Activated naive CD4-positive, alpha-beta T cell (primary cell): ENCODE data around the gene SERAC1.
"Not testable (repeated sequence)": the region's sequence is repeated elsewhere in the genome, so short reads cannot be mapped to it uniquely, and the experiment has no call there.

Experiments used
- DNase-seq, 4 experiments: peaks; one replicate each; lab custom pipeline; 2025; lab: John Stamatoyannopoulos, UW

Gene SERAC1

GRCh38 chr6:158174514-158174913, 6.5 kb upstream of the SERAC1 start:
- DNase-seq = no peak

- DNase-seq = no peak
Measured at GRCh38 chr6:158174024-158174423, 6.0 kb upstream of the SERAC1 start.

GRCh38 chr6:158172001-158172400, 3.9 kb upstream of the SERAC1 start:
- DNase-seq = no peak

DNA sequence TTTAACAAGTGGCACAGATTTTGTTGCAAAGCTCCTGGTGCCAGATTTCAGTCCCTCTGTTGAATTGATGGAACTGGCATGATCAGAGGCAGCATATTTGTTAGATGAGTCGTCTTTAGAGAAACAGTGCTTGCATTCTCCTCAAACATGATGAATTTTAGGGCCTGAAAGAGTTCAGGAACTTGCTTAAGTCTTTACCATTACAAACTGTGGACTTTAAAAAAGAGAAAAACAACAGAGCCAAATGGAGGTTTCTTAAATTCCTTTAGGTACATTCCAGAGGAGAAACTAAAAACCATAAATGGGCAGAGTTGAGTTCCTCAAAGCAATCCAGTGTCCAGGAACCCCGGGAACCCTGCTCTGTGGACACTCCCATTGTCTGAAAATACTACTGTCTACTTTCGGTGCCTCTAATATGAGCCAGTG, 2.6 kb upstream of the SERAC1 start:
- no peak for DNase-seq

GRCh38 chr6:158169634-158170033, 1.6 kb upstream of the SERAC1 start:
- DNase-seq = not testable (repeated sequence)

DNA sequence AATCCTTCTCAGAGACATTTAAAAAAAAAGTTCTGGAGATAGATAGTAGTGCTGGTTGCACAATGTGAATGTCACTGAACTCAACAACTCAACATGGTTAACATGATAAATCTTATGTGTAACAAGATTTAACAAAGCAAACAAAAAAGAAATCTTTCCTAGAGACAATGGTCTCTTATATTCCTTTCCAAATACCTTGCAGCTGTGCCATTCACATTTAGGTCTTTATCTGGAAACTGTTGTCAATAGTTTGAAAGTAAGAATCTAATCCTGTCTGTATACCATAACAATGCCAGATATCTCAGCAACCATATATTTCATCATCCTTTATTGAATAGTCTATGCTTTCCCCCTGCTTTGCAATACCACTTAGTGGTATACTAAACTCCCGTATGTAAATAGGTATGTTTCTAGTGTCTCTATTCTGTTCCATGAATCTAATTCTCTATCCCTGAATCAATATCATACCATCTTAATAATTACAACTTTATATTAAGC, 2.1 kb downstream of the SERAC1 start:
- DNase-seq = no peak

GRCh38 chr6:158164579-158165170, 3.4 kb downstream of the SERAC1 start:
- no peak for DNase-seq

DNA sequence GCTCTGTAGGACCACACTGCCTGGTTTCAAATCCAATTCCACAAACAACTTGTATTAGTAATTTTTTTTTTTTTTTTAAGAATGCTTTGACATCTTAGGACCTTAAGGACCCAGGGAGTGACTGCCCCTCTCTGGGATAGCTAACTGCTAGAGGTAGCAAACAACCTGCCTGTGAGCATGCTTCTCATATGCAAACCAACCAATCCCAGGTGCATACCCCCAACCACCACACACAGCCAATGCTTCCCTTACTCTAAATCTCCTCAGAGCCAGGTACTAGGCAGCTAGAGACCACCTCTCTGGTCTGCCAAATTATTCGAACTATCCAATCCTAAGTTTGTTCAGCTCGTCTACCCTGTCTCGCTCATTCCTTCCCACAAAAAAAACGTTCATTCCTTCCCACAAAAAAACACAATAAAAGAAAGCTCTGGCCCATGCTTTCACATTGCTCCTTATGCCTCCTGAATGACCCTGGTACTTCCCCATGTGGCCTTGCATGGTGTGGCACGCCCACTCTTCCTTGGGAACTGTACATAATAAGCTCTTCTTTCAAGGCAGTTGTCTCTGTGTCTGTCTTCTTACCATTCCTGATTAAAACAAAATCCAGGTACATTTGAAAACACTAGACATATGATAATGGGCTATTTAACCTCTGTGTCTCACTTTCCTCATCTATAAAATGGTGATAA, 6.4 kb downstream of the SERAC1 start:
- no peak for DNase-seq

DNA sequence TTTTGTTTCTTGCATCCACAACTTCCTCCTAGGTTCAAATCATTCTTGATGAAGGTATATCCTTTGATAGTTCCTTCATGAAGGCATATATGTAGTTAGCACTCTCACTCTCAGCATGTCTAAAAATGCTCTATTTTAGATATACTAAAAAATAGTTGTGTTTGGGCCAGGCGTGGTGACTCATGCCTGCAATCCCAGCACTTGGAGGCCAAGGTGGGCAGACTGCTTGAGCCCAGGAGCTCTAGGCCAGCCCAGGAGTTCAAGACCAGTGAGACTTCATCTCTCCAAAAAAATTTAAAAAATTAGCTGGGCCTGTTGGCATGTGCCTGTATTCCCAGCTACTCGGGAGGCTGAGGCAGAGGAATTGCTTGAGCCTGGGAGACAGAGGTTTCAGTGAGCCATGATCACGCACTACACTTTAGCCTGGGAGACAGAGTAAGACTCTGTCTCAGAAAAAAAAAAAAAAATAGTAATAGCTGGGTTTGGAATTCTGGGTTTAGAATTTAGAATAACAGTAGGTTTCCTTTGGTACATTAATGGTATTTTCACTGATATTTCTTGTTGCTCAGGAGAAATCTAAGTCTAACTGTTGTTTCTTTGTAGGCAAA, 7.0 kb downstream of the SERAC1 start:
- DNase-seq = no peak

- DNase-seq = no peak
Measured at GRCh38 chr6:158158748-158159147, 9.3 kb downstream of the SERAC1 start.

GRCh38 chr6:158158123-158158522, 9.9 kb downstream of the SERAC1 start:
- no peak for DNase-seq

- no peak for DNase-seq
Measured at GRCh38 chr6:158157064-158157764, 10.8 kb downstream of the SERAC1 start.

- DNase-seq = no peak
Measured at GRCh38 chr6:158154816-158155215, 13.2 kb downstream of the SERAC1 start.

GRCh38 chr6:158153576-158153975, 14.5 kb downstream of the SERAC1 start:
- DNase-seq = no peak

DNA sequence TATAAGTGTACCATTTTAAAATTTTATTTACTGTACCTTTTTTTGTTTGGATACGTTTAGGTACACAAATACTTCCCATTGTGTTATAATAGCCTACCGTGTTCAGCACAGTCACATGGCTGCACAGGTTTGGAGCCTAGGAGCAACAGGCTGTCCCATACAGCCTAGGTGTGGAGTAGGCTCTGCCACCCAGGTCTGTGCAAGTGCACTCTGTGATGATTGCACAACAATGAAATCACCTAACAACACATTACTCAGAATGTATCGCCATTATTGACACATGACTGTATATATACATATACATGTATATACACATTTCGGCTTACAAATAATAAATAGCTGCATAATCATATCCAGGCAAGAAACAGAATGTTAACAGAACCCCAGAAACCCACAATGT, 15.4 kb downstream of the SERAC1 start:
- DNase-seq = no peak

- DNase-seq = not testable (repeated sequence)
Measured at GRCh38 chr6:158152025-158152424, 16.0 kb downstream of the SERAC1 start.

DNA sequence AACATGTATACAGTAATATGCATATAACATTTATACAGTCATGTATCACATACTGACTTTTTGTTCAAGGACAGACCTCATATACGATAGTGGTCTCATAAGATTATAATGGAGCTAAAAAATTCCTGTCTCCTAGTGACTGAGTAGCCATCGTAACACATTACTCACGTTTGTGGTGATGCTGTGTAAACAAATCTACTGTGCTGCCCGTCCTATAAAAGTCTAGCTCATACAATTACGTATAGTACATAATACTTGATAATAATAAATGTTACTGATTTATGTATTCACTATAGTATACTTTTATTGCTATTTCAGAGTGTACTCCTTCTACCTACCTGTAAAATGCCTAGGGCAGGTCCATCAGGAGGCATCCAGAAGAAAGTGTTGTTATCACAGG, 17.4 kb downstream of the SERAC1 start:
- DNase-seq = no peak

DNA sequence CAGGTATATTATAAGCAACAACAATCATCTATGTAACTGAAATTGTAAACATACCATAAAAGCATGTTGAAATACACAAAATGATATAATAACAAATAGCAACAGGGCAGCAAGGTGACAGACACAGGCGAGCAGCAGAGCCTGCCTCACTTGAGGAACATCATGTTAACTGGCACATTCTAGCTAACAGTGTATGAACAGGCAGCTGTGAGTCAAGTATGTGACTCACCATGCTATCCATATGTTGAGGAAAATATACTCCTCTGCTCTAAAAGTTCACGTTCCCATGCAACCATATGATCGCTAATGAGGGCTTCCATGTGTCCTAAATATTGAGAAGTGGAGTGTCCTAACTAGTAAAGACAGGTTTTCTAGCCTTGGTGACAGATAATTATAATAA, 18.4 kb downstream of the SERAC1 start:
- DNase-seq = no peak

DNA sequence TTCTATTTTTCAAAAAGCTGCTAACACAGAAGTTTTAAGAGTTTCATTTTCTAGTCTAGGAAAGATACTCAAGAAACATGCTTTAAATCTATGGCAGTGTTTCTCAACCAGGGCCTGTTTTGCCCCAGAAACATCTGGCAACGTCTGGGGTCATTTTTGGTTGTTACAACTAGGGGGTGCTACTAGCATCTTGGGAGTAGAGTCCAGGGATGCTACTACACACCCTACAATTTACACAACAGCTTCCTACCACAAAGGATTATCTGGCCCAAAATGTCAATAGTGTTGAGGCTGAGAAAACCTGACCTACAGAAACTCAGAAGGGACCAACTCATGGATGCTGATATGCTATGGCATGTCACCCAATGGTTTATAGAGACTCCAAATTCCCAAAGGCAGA, 24.4 kb downstream of the SERAC1 start:
- no peak for DNase-seq

DNA sequence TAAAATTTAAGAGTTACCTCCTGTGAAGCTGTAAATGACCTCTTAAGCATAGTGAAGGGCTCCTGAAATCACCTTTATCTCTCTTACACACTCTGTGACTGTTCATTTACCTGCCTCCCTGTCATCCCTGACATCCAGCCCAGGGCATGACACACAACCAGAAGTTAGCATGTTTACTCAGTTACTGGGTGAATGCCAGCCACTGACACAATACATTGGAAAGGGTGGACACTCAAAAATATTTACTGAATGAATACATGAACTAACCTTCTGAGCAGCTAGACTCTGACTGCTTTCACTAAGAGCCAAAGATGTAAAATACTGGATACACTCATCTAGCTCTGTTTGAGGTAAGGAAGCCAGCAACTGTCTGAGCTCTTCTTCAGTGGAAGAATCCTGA, 25.3 kb downstream of the SERAC1 start:
- DNase-seq = no peak

DNA sequence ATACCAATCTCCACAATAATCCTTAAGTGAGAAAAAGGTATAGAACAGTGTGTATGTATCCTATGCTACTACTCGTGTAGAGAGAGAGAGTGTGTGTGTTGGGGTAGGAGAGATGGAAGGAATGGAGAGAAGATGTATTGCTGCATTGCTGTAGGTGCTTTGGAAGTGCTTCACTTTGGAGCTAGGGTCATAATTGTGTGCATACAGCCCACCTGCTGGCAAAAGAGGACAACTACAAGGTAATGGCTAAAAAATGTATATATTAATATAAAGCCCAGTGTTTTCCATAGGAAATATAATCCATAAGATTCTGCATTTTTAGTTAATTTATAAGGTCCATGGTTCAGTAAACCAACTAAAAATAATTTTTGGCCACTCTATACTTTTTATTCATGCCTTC, 36.1 kb downstream of the SERAC1 start:
- no peak for DNase-seq

DNA sequence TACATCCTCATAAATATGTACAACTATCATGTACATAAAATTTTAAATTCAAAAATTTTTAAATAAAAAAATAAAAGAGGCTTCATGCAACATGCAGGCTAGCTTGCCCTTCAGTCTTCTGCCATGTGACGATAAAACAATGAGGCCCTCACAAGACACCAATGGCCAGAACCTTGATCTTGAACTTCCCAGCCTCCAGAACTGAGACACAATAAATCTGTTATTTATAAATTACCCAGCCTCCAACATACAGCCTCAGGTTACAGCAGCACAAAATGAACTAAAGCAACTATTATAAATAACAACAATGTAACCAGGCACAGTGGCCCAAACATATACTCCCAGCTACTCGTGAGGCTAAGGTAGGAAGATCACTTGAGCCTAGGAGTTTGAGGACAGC, 42.8 kb downstream of the SERAC1 start:
- no peak for DNase-seq

DNA sequence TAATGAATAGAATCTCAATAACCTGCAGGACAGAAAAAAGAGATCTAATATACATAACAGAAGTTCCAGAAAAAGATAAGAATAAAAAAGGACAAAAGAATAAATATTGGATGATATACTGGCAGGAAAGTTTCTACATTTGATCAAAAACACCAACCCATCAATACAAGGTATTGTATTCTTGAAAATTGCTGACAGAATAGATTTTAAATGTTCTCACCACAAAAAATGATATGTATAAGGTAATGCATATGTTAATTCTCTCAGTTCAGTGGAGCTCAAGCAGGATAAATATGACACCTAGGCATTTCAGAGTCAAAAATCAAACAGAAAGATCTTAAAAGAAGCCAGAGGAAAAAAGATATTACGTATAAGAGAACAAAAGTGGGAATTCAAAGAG, 43.8 kb downstream of the SERAC1 start:
- DNase-seq = no peak
